ENCODE results near the gene ANKRD1. TPM values are rescaled to one million over a fixed set of nuclear protein-coding genes. Genes with fewer than 3 reads are reported as not detected.
A peak's percentile ranks its signal among the peaks of the same experiment; 100 is the strongest.

ANKRD1 gene
- total and polyA plus RNA-seq, 2 of the 8 experiments (the other 6 are each of a cell fraction or from before 2014, with no cell fraction given): 0.03 TPM; not detected in 1

GRCh38 chr10:90930971-90931871 is 10.3 kb upstream of the ANKRD1 start (continued):
- no peak for TF ChIP-seq USF2 (IDR thresholded peaks at IDR 0.05; ENCODE audit: low read length)
- no peak for TF ChIP-seq MAFK (IDR thresholded peaks at IDR 0.05; ENCODE audit: low read depth, low read length)
- 0 out of 3 replicates have a peak, but pooled peaks of 1 of the 2 experiments have one; percentile 22 for TF ChIP-seq POLR2A (IDR thresholded peaks at IDR 0.05; ENCODE audit: control extremely low read depth in 1 of 2, low read depth in 2 of 2, low read length in 2 of 2)
- TF ChIP-seq TCF12 (IDR thresholded peaks at IDR 0.05; ENCODE audit: low read depth, low read length): no peak
- TF ChIP-seq JUN (IDR thresholded peaks at IDR 0.05; ENCODE audit: low read depth, low read length): no peak
- TF ChIP-seq SP1 (IDR thresholded peaks at IDR 0.05; ENCODE audit: low read depth, low read length): no peak
- no peak for TF ChIP-seq RBBP5 (IDR thresholded peaks at IDR 0.05; ENCODE audit: borderline replicate concordance, low read depth, low read length)
- no peak for TF ChIP-seq SIRT6 (IDR thresholded peaks at IDR 0.05; ENCODE audit: low read length)
